Measurements from ENCODE around the gene PDILT.
"Not testable (repeated sequence)": the region's sequence is repeated elsewhere in the genome, so short reads cannot be mapped to it uniquely, and the experiment has no call there.

GRCh38 chr16:20429499-20429898 is 25.0 kb upstream of the PDILT start:
- not testable (repeated sequence) for TF ChIP-seq EZH2 (IDR thresholded peaks at IDR 0.05); POLR2AphosphoS5 (IDR thresholded peaks at IDR 0.05; ENCODE audit: borderline replicate concordance, low read depth, low read length); FOXP2 (optimal IDR thresholded peaks at IDR 0.05; ENCODE audit: control extremely low read depth, extremely low read length, insufficient read depth)

Data from SK-N-MC (cell line).